Mesenteric fat pad (tissue), 1 donor: ENCODE data around the gene MGAT1. TPM values are rescaled to one million over a fixed set of nuclear protein-coding genes. Genes with fewer than 3 reads are reported as not detected.

ENCODE experiments used
- DNase-seq: peaks from one replicate; pipeline ENCODE4 v3.0.0-alpha.2; 2020; ENCODE audit warnings: low spot score
- total RNA-seq: library from RNA; stranded (reverse); fragmentation: NEBNext Ultra II Directional; extraction: Animal tissue kit (Norgen Biotek cat#: 25700); gene quantifications from one replicate; pipeline ENCODE4 v1.2.1, GENCODE V29; 2021
- donor health status: DM: yes; HTN: yes; CAD: no.

MGAT1 gene
- total RNA-seq, 1 donor from 2014 or later, result 380 TPM

- DNase-seq, result no peak
Observed at GRCh38 chr5:180824630-180825476, 22.2 kb upstream of the MGAT1 start.

- DNase-seq, result no peak
Observed at GRCh38 chr5:180823940-180824629, 21.5 kb upstream of the MGAT1 start.

GRCh38 chr5:180823346-180823745, 20.7 kb upstream of the MGAT1 start:
- DNase-seq, result no peak

- no peak for DNase-seq
Observed at GRCh38 chr5:180821538-180821937, 18.9 kb upstream of the MGAT1 start.

GRCh38 chr5:180820788-180821321, 18.2 kb upstream of the MGAT1 start:
- DNase-seq, result no peak

- no peak for DNase-seq
Observed at GRCh38 chr5:180818677-180819341, 16.2 kb upstream of the MGAT1 start.

- no peak for DNase-seq
Observed at GRCh38 chr5:180817893-180818674, 15.5 kb upstream of the MGAT1 start.

- no peak for DNase-seq
Observed at GRCh38 chr5:180816608-180817534, 14.3 kb upstream of the MGAT1 start.

GRCh38 chr5:180815293-180815917, 12.8 kb upstream of the MGAT1 start:
- DNase-seq, result no peak

GRCh38 chr5:180813420-180813819, 10.8 kb upstream of the MGAT1 start:
- no peak for DNase-seq

GRCh38 chr5:180811623-180812124, 9.1 kb upstream of the MGAT1 start:
- DNase-seq, result peak; percentile 71

- no peak for DNase-seq
Observed at GRCh38 chr5:180810959-180811622, 8.5 kb upstream of the MGAT1 start.

- peak; percentile 100 for DNase-seq
Observed at GRCh38 chr5:180810210-180810958, 7.8 kb upstream of the MGAT1 start.

- DNase-seq, result peak; percentile 94
Observed at GRCh38 chr5:180809403-180810209, 7.0 kb upstream of the MGAT1 start.

- DNase-seq, result no peak
Observed at GRCh38 chr5:180808461-180809000, 5.9 kb upstream of the MGAT1 start.

- DNase-seq, result no peak
Observed at GRCh38 chr5:180807654-180808414, 5.2 kb upstream of the MGAT1 start.
